SU-DHL-6 (cell line): Measurements from ENCODE around the gene ANO7.

Experiments used
- CTCF ChIP-seq: fragments of 200-600 bp; sonication (generic); IDR thresholded peaks from one replicate; pipeline ENCODE4 v1.5.1; 2017; ENCODE audit warnings: antibody characterized with exemption, mild to moderate bottlenecking, low read length, moderate library complexity; ENCODE audit not compliant: insufficient read depth, poor library complexity, severe bottlenecking
- EZH2phosphoT487 ChIP-seq: fragments of 200-600 bp; sonication (generic), shearing (Covaris generic); conservative IDR thresholded peaks from 2 replicates; pipeline ENCODE4 v1.6.1; 2018; ENCODE audit warnings: mild to moderate bottlenecking, antibody characterized with exemption, low read length, moderate library complexity, mixed read lengths

DNA sequence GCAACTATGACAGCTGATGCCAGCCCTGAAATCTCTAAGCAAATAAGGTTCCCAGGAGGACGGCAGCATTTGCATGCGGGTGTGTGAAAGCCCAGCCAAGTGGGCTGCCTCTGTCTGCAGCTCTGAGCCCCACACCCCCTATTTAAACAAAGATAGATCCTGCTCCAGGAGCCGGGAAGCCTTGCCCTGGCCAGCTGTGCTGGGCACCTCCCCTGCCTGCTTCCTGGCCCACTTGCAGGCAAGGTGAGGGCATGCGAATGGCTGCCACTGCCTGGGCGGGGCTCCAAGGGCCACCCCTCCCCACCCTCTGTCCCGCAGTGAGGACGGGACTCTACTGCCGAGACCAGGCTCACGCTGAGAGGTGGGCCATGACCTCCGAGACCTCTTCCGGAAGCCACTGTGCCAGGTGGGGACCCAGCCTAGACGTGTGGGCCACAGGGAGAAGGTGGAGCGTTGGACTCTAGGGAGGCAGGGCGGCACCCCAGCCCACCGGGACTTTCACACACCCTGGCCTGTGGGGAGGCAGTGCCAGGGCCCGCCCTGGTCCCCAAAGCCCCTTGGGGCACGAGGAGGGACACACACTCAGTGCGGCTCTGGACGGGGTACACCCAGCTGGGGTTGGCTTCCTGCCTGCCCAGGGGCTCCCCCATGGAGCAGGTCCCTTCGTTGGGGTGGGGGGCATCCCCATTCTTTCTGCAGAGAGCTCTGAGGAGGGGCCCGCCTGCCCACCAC lies at the start of gene ANO7:
- TF ChIP-seq CTCF (no peak), EZH2phosphoT487 (no peak)
